Kidney (tissue), 14 donors: ENCODE data around the gene NDUFA3. TPM values are rescaled to one million over a fixed set of nuclear protein-coding genes. Genes with fewer than 3 reads are reported as not detected.
A peak's percentile ranks its signal among the peaks of the same experiment; 100 is the strongest.

Source experiments
- DNase-seq, 5 donors: peaks; one replicate each; pipeline ENCODE4 v3.0.0-alpha.2; 2013 to 2020
- FAIRE-seq: peaks from 2 replicates; lab custom pipeline; 2012; peaks lifted over from hg19 to GRCh38; lab: Jason Lieb, UNC
- H3K27ac ChIP-seq, 2 donors: one replicate each; pipeline ENCODE4 v1.7.0; 2013; ENCODE audit warnings: low read depth in 2 of 2, low read length in 2 of 2, inconsistent platforms in 1 of 2
- H3K27me3 ChIP-seq: one replicate; pipeline ENCODE4 v1.7.1; 2013; ENCODE audit warnings: low read length, inconsistent platforms; ENCODE audit not compliant: control insufficient read depth, insufficient read depth
- H3K36me3 ChIP-seq, 3 donors: one replicate each; pipeline versions ENCODE4 v1.7.0 to v1.7.1; 2013; ENCODE audit warnings: low read length in 3 of 3, control low read depth in 1 of 3, inconsistent platforms in 1 of 3; ENCODE audit not compliant: insufficient read depth in 3 of 3, control insufficient read depth in 2 of 3
- H3K4me1 ChIP-seq, 3 donors: one replicate each; pipeline versions ENCODE4 v1.7.0 to v1.7.1; 2013; ENCODE audit warnings: low read length in 3 of 3, inconsistent platforms in 1 of 3, low read depth in 1 of 3; ENCODE audit not compliant: control insufficient read depth in 2 of 3, insufficient read depth in 2 of 3
- H3K4me3 ChIP-seq, 3 donors: one replicate each; pipeline versions ENCODE4 v1.7.0 to v1.8.1; 2013; ENCODE audit warnings: low read length in 3 of 3, control low read depth in 1 of 3, inconsistent platforms in 1 of 3
- H3K9ac ChIP-seq, 3 donors: one replicate each; pipeline versions ENCODE4 v1.7.0 to v1.7.1; 2013; ENCODE audit warnings: low read length in 3 of 3, control low read depth in 1 of 3, inconsistent platforms in 1 of 3
- H3K9me3 ChIP-seq, 3 donors: one replicate each; pipeline versions ENCODE4 v1.7.0 to v1.7.1; 2013; ENCODE audit warnings: low read length in 3 of 3, control low read depth in 1 of 3, inconsistent platforms in 1 of 3; ENCODE audit not compliant: control insufficient read depth in 2 of 3, insufficient read depth in 1 of 3
- intact Hi-C: fragments of 100-400 bp; cut with DNase I; formaldehyde crosslinking; loops from one replicate; pipeline ENCODE4 v1.11.1; 2022
- polyA plus RNA-seq: library from polyadenylated mRNA; stranded (reverse); fragments of 350-450 nt; fragmentation: Illumina TruSeq; extraction: RNeasy Lipid Tissue Mini Kit (QIAGEN cat#74804); gene quantifications from one replicate; pipeline ENCODE4 v1.2.3, GENCODE V29; 2014; ENCODE audit warnings: low read depth, low replicate concordance; ENCODE audit not compliant: insufficient read depth
- total RNA-seq: library from RNA; stranded (reverse); fragmentation: NEBNext Ultra II Directional; extraction: Animal tissue kit (Norgen Biotek cat#: 25700); gene quantifications from one replicate; pipeline ENCODE4 v1.2.1, GENCODE V29; 2021
- TF ChIP-seq, protein P1 (sequence below): IDR thresholded peaks from 3 replicates; pipeline ENCODE4 v1.5.1; 2012; ENCODE audit warnings: mild to moderate bottlenecking, moderate library complexity, borderline replicate concordance; ENCODE audit not compliant: insufficient read depth; ENCODE audit errors: extremely low read depth
- donor health status: control.
- donor health status: control.
- donor health status: control.
- donor health status: control.
- donor health status: control.
- donor health status: DM: yes; HTN: yes; CAD: no.
- donor health status: Normal renal cell carcinoma (clear cell type).

NDUFA3 gene
- total and polyA plus RNA-seq, 2 donors from 2014 or later, result 132 to 1,006 TPM

DNA sequence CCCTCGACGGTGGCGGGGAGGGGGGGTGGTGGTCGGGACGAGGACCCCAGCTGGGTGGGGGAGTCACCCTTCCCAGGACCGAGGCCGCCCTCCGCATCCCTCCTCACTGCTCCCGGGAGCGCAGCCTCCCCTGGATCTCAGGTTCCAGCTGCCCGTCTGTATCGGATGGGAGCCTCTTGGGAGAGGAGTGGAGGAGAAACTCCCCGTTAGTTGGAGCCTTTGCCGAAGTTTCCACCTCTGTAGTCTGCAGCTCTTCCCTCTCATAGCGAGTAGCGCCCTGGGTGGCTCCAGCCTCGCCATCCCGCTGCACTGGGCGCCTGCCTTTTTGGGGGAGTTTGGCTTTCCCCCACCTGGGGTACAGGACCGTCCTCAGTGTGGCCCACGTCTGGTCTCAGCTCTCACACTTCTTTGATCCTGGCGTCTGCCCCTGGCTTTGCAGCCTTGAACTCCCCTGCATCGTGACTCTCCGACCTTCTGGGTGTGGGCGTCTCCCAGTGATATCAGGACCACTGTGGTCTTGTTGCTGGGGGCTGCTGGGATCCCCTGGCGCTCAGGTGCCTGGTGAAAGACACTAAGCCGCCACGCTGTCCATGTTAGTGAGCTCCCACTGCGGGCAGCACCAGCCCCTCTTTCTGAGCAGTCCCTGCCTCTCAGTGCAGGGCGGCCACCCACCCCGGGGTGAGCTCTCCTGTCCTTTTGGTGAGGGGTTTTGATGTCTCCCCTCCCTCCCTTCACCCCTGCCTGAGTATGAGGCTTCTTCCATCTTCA, 36.0 kb downstream of the NDUFA3 start:
- H3K4me3 ChIP-seq, result peak overlapping the region; percentile 12 to 68 (median 52)
- no peak for FAIRE-seq
- intact Hi-C loops, result no loop called here
- peaks cover 6 to 19% (median 12%) of the 10 kb centered on the region in 3 donors for H3K36me3 ChIP-seq
- peaks cover 0 to 30% (median 0%) of the 10 kb centered on the region in 3 donors for H3K4me1 ChIP-seq
- H3K27ac ChIP-seq, result no peak overlapping the region
- TF ChIP-seq, protein P1, sequence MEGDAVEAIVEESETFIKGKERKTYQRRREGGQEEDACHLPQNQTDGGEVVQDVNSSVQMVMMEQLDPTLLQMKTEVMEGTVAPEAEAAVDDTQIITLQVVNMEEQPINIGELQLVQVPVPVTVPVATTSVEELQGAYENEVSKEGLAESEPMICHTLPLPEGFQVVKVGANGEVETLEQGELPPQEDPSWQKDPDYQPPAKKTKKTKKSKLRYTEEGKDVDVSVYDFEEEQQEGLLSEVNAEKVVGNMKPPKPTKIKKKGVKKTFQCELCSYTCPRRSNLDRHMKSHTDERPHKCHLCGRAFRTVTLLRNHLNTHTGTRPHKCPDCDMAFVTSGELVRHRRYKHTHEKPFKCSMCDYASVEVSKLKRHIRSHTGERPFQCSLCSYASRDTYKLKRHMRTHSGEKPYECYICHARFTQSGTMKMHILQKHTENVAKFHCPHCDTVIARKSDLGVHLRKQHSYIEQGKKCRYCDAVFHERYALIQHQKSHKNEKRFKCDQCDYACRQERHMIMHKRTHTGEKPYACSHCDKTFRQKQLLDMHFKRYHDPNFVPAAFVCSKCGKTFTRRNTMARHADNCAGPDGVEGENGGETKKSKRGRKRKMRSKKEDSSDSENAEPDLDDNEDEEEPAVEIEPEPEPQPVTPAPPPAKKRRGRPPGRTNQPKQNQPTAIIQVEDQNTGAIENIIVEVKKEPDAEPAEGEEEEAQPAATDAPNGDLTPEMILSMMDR, result no peak
- no peaks in the 10 kb centered on the region for H3K9me3 ChIP-seq
- H3K9ac ChIP-seq, result peak overlapping the region in 1 of 3 donors; percentile 54
- DNase-seq, result peak in 4 of 5 donors; percentile 24 to 78 (median 38)
- H3K27me3 ChIP-seq, result no peaks in the 10 kb centered on the region

DNA sequence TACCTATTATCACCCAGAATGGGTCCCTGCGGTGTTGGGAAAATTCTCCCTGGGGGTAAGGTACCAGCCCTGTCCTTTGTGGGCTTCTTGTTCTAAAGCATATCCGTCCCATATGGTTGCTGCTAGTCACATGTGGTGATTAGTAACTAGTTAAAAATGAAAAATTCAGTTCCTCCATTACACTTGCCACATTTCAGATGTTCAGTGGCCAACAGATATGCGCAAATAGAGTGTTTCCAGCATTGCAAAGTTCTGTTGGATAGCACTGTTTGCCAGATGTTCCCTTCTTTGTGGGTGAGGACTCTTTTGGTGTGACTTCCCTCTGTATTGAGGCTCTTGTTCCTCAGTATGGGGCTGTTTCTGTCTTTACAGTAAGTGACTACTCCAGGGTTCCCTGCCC, 38.7 kb downstream of the NDUFA3 start:
- peaks cover 0 to 25% (median 0%) of the 10 kb centered on the region in 3 donors for H3K4me1 ChIP-seq
- H3K27me3 ChIP-seq, result no peaks in the 10 kb centered on the region
- no peak for FAIRE-seq

DNA sequence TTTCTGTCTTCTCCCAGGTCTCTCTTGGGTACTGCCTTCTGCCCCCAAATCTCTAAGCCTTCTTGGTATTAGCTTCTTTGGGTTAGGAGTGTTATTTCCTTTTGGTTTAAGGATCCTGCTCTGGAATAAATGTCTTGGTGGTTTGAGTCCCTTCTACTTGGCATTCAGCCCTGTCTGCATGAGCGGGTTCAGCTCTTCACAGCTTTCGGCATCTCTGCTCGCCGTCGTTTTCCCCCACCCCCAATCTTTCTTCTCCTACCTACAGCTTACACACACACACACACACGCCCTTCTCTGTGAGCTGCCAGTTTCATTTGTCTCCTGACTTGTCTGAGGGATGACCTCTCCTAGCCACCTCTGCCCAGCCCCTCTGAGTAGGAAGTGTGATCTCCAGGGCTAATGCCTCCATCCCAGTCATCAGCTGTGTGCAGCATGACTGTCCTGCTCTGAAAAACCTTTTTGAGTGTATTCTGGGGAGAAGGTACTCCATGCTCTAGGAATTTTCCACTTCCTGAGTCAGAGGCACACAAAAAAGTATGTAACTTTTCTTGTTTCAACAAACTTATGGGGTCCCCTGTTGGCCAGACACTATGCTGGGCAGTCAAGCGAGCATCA, 39.6 kb downstream of the NDUFA3 start:
- FAIRE-seq (no peak), DNase-seq (no peak)
- Histone ChIP-seq H3K9me3 (no peaks in the 10 kb centered on the region), H3K9ac (no peak overlapping the region), H3K4me1 (peaks cover 0 to 22% (median 0%) of the 10 kb centered on the region in 3 donors), H3K4me3 (no peak overlapping the region), H3K36me3 (peaks cover 13 to 55% (median 38%) of the 10 kb centered on the region in 3 donors), H3K27me3 (no peaks in the 10 kb centered on the region), H3K27ac (no peak overlapping the region)
- TF ChIP-seq, protein P1, result no peak
- intact Hi-C loops, result no loop called here

More for the DNA sequence above, 38.7 kb downstream of the NDUFA3 start:
- no peaks in the 10 kb centered on the region for H3K9me3 ChIP-seq
- no peak for DNase-seq
- TF ChIP-seq, protein P1, result no peak
- intact Hi-C loops, result no loop called here
- no peak overlapping the region for H3K9ac ChIP-seq
- H3K27ac ChIP-seq, result no peak overlapping the region
- H3K36me3 ChIP-seq, result peaks cover 13 to 46% (median 34%) of the 10 kb centered on the region in 3 donors
- no peak overlapping the region for H3K4me3 ChIP-seq
